ENCODE measurements around the gene CAST. TPM values are rescaled to one million over a fixed set of nuclear protein-coding genes. Genes with fewer than 3 reads are reported as not detected.

Gene CAST
- total RNA-seq, 4 donors from 2014 or later, result 324 to 489 (median 375) TPM

- H3K36me3 ChIP-seq, result no peaks in the 10 kb centered on the region
- TF ChIP-seq CTCF (IDR thresholded peaks at IDR 0.05) (no peak), POLR2A (IDR thresholded peaks at IDR 0.05) (no peak)
- intact Hi-C loops (cut with DNase I), result loop anchor here (5.0 kb wide), 1 partner anchor 62 kb away; no protein-coding TSS in a partner anchor
- H3K4me3 ChIP-seq, result no peak overlapping the region
- H3K27me3 ChIP-seq, result no peaks in the 10 kb centered on the region
- no peak overlapping the region for H3K27ac ChIP-seq
- H3K9me3 ChIP-seq, result no peaks in the 10 kb centered on the region
- no peak for DNase-seq
- H3K4me1 ChIP-seq, result peaks cover 7 to 25% (median 8%) of the 10 kb centered on the region in 3 donors
- WGBS, 2 donors, result 78 to 85% methylated on average over 2 of the region's 2 CpGs
Measured at GRCh38 chr5:96619946-96620345, 42.2 kb upstream of the CAST start.

GRCh38 chr5:96624596-96624995 is 37.6 kb upstream of the CAST start:
- Histone ChIP-seq H3K27ac (no peak overlapping the region), H3K4me1 (peaks cover 4 to 28% (median 17%) of the 10 kb centered on the region in 3 donors), H3K9me3 (no peaks in the 10 kb centered on the region), H3K27me3 (no peaks in the 10 kb centered on the region), H3K36me3 (no peaks in the 10 kb centered on the region), H3K4me3 (no peak overlapping the region)
- TF ChIP-seq CTCF (IDR thresholded peaks at IDR 0.05) (no peak), POLR2A (IDR thresholded peaks at IDR 0.05) (no peak)
- intact Hi-C loops (cut with DNase I), result no loop called here
- DNase-seq, result no peak
- WGBS, 2 donors, result 81% methylated on average over 3 of the region's 3 CpGs

GRCh38 chr5:96625365-96625764 is 36.8 kb upstream of the CAST start:
- Histone ChIP-seq H3K27ac (no peak overlapping the region), H3K27me3 (no peaks in the 10 kb centered on the region), H3K36me3 (no peaks in the 10 kb centered on the region), H3K4me3 (no peak overlapping the region), H3K9me3 (no peaks in the 10 kb centered on the region), H3K4me1 (peaks cover 4 to 36% (median 18%) of the 10 kb centered on the region in 3 donors)
- TF ChIP-seq POLR2A (IDR thresholded peaks at IDR 0.05) (no peak), CTCF (IDR thresholded peaks at IDR 0.05) (no peak)
- 70 to 84% methylated on average over 2 of the region's 2 CpGs for WGBS, 2 donors
- intact Hi-C loops (cut with DNase I), result no loop called here
- DNase-seq, result no peak

GRCh38 chr5:96626956-96627355 is 35.2 kb upstream of the CAST start:
- intact Hi-C loops (cut with DNase I), result no loop called here
- 74 to 76% methylated on average over 2 of the region's 2 CpGs for WGBS, 2 donors
- no peak for TF ChIP-seq POLR2A (IDR thresholded peaks at IDR 0.05)
- TF ChIP-seq CTCF (IDR thresholded peaks at IDR 0.05), result no peak
- no peaks in the 10 kb centered on the region for H3K36me3 ChIP-seq
- H3K4me3 ChIP-seq, result no peak overlapping the region
- H3K27me3 ChIP-seq, result no peaks in the 10 kb centered on the region
- peaks cover 4 to 45% (median 26%) of the 10 kb centered on the region in 3 donors for H3K4me1 ChIP-seq
- DNase-seq, result no peak
- H3K9me3 ChIP-seq, result no peaks in the 10 kb centered on the region
- H3K27ac ChIP-seq, result peak overlapping the region in 1 of 4 donors; percentile 86

- H3K27me3 ChIP-seq, result no peaks in the 10 kb centered on the region
- peak overlapping the region in 3 of 4 donors; percentile 69 to 86 (median 81) for H3K27ac ChIP-seq
- H3K36me3 ChIP-seq, result no peaks in the 10 kb centered on the region
- 35 to 58% methylated on average over 2 of the region's 2 CpGs for WGBS, 2 donors
- H3K4me1 ChIP-seq, result peaks cover 4 to 45% (median 26%) of the 10 kb centered on the region in 3 donors
- H3K9me3 ChIP-seq, result no peaks in the 10 kb centered on the region
- intact Hi-C loops (cut with DNase I), result no loop called here
- H3K4me3 ChIP-seq, result peak overlapping the region in 3 of 4 donors; percentile 4 to 13 (median 6)
- no peak for DNase-seq
- TF ChIP-seq POLR2A (IDR thresholded peaks at IDR 0.05), result no peak
- TF ChIP-seq CTCF (IDR thresholded peaks at IDR 0.05), result no peak
Measured at GRCh38 chr5:96627792-96628398, 34.3 kb upstream of the CAST start.

All from esophagus squamous epithelium (tissue), 5 donors.